Upper lobe of left lung (tissue), 6 donors: ENCODE data around the gene FUCA1. TPM values are rescaled to one million over a fixed set of nuclear protein-coding genes. Genes with fewer than 3 reads are reported as not detected.
"Not testable (repeated sequence)": the region's sequence is repeated elsewhere in the genome, so short reads cannot be mapped to it uniquely, and the experiment has no call there.

Experiments
- ATAC-seq, 2 donors: fragments of 200-7000 bp; cut with Tn5 transposase; one replicate each; pipeline ENCODE4 v1.9.1; 2022; ENCODE audit warnings: mild to moderate bottlenecking in 2 of 2, moderate library complexity in 2 of 2; ENCODE audit not compliant: low FRiP score in 2 of 2
- DNase-seq, 2 donors: peaks; one replicate each; pipeline ENCODE4 v3.0.0-alpha.2; 2019 to 2020
- H3K27ac ChIP-seq, 4 donors: fragments of 200-600 bp; sonication (generic); one replicate each; pipeline ENCODE4 v1.5.1; 2016 to 2019
- H3K27me3 ChIP-seq, 4 donors: fragments of 200-600 bp; sonication (generic); one replicate each; pipeline ENCODE4 v1.5.1; 2017 to 2019
- H3K36me3 ChIP-seq, 4 donors: fragments of 200-600 bp; sonication (generic); one replicate each; pipeline ENCODE4 v1.5.1; 2016 to 2019
- H3K4me1 ChIP-seq, 4 donors: fragments of 200-600 bp; sonication (generic); one replicate each; pipeline ENCODE4 v1.5.1; 2018 to 2019
- H3K4me3 ChIP-seq, 4 donors: fragments of 200-600 bp; sonication (generic); one replicate each; pipeline ENCODE4 v1.5.1; 2017 to 2019; ENCODE audit warnings: mild to moderate bottlenecking in 2 of 4, moderate library complexity in 1 of 4
- H3K9me3 ChIP-seq, 4 donors: fragments of 200-600 bp; sonication (generic); one replicate each; pipeline ENCODE4 v1.5.1; 2018 to 2019
- CTCF ChIP-seq, 6 experiments: fragments of 450-650 bp in 4 of 6; fragments of 200-600 bp in 2 of 6; sonication (generic) in 2 of 6; IDR thresholded peaks; one replicate each; pipeline ENCODE4 v1.5.1; 2016 to 2019; ENCODE audit warnings: antibody characterized with exemption in 6 of 6
- EP300 ChIP-seq, 4 donors: sonication (generic); formaldehyde crosslinking; IDR thresholded peaks; one replicate each; pipeline ENCODE4 v1.5.1; 2017; ENCODE audit warnings: antibody characterized with exemption in 4 of 4, control low read depth in 2 of 4
- POLR2A ChIP-seq, 4 donors: fragments of 450-650 bp; IDR thresholded peaks; one replicate each; pipeline ENCODE4 v1.5.1; 2016 to 2017; ENCODE audit warnings: antibody characterized with exemption in 4 of 4, mild to moderate bottlenecking in 2 of 4
- POLR2AphosphoS5 ChIP-seq, 2 donors: sonication (generic); formaldehyde crosslinking; IDR thresholded peaks; one replicate each; pipeline ENCODE4 v1.5.1; 2017; ENCODE audit warnings: antibody characterized with exemption in 2 of 2
- WGBS, 2 donors: methylation state at CpG; one replicate each; pipeline ENCODE4 v1.1.5; 2017 to 2018; 5-methylcytosine and 5-hydroxymethylcytosine counted together
- total RNA-seq, 6 donors: library from RNA; depleted of rRNA in 4 of 6; stranded (reverse); fragments of >200 nt in 4 of 6; gene quantifications; one replicate each; pipeline versions ENCODE4 v1.1.0 to v1.2.1, GENCODE V29; 2016 to 2021
- donor health status: DM: no; HTN: no; CAD: no; lungs with moderate emphysema.
- donor health status: DM: no; HTN: yes; CAD: no; lungs with severe emphysema.

The FUCA1 gene
- total RNA-seq, 6 donors from 2014 or later, result 22.6 to 70.8 (median 40.5) TPM

- no peaks in the 10 kb centered on the region for H3K36me3 ChIP-seq
- H3K27ac ChIP-seq, result no peak overlapping the region
- 0% methylated on average over 3 to 16 of the region's 21 CpGs for WGBS, 2 donors
- no peak for TF ChIP-seq POLR2AphosphoS5 (IDR thresholded peaks at IDR 0.05)
- TF ChIP-seq CTCF (IDR thresholded peaks at IDR 0.05), result peak in 1 of 6 experiments; percentile 7
- TF ChIP-seq EP300 (IDR thresholded peaks at IDR 0.05), result no peak
- no peak for TF ChIP-seq POLR2A (IDR thresholded peaks at IDR 0.05)
- H3K9me3 ChIP-seq, result no peaks in the 10 kb centered on the region
- H3K27me3 ChIP-seq, result no peaks in the 10 kb centered on the region
- DNase-seq (peak; percentile 78 to 94), ATAC-seq (peak; percentile 94 to 99)
- H3K4me1 ChIP-seq, result peaks cover 6 to 15% (median 9%) of the 10 kb centered on the region in 4 donors
- H3K4me3 ChIP-seq, result peak overlapping the region in 3 of 4 donors; percentile 26 to 46 (median 39)
These were observed 29.7 kb downstream of the FUCA1 start for GRCh38 chr1:23838401-23838866.

GRCh38 chr1:23837908-23838307 lies 30.2 kb downstream of the FUCA1 start:
- peaks cover 6 to 15% (median 9%) of the 10 kb centered on the region in 4 donors for H3K4me1 ChIP-seq
- 11 to 18% methylated on average over 13 of the region's 13 CpGs for WGBS, 2 donors
- peak in 1 of 2 donors; percentile 46 for ATAC-seq
- TF ChIP-seq POLR2AphosphoS5 (IDR thresholded peaks at IDR 0.05) (no peak), POLR2A (IDR thresholded peaks at IDR 0.05) (no peak), EP300 (IDR thresholded peaks at IDR 0.05) (no peak), CTCF (IDR thresholded peaks at IDR 0.05) (no peak)
- H3K27ac ChIP-seq, result no peak overlapping the region
- DNase-seq, result peak in 1 of 2 donors; percentile 40
- no peaks in the 10 kb centered on the region for H3K27me3 ChIP-seq
- H3K9me3 ChIP-seq, result no peaks in the 10 kb centered on the region
- no peaks in the 10 kb centered on the region for H3K36me3 ChIP-seq
- H3K4me3 ChIP-seq, result peak overlapping the region in 3 of 4 donors; percentile 26 to 46 (median 39)

GRCh38 chr1:23836037-23836436 lies 32.1 kb downstream of the FUCA1 start:
- DNase-seq, result no peak
- ATAC-seq, result no peak
- Histone ChIP-seq H3K36me3 (no peaks in the 10 kb centered on the region), H3K4me1 (peaks cover 6 to 15% (median 9%) of the 10 kb centered on the region in 4 donors), H3K4me3 (no peak overlapping the region), H3K27ac (no peak overlapping the region), H3K27me3 (no peaks in the 10 kb centered on the region), H3K9me3 (no peaks in the 10 kb centered on the region)
- WGBS, 2 donors, result 62 to 69% methylated on average over 3 of the region's 3 CpGs
- TF ChIP-seq CTCF (IDR thresholded peaks at IDR 0.05) (no peak), POLR2A (IDR thresholded peaks at IDR 0.05) (no peak), POLR2AphosphoS5 (IDR thresholded peaks at IDR 0.05) (no peak), EP300 (IDR thresholded peaks at IDR 0.05) (no peak)

GRCh38 chr1:23834156-23834555 lies 33.9 kb downstream of the FUCA1 start:
- not testable (repeated sequence) for DNase-seq
- 85% methylated on average over 6 of the region's 6 CpGs for WGBS, 2 donors

DNA sequence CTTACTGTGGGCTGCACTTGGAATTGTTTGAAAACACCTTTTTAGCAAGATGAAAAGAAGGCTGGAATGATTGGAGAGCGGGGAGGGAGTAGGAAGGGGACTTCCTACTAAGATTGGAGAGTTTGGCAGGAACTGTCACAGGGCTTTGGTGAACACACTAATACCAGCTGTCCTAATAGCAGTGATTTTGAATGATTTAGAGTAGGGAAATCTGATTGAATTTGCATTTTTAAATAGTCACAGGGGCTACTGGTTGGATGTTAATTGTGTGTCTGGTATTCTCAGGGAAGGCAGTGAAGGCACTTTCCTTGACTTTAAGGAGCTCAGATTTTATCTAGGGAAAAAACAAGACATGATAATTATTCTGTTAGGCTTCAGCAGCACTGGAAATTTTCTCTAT lies 40.4 kb downstream of the FUCA1 start:
- no peaks in the 10 kb centered on the region for H3K36me3 ChIP-seq
- no peak overlapping the region for H3K27ac ChIP-seq
- no peaks in the 10 kb centered on the region for H3K9me3 ChIP-seq
- TF ChIP-seq POLR2AphosphoS5 (IDR thresholded peaks at IDR 0.05), result no peak
- H3K4me3 ChIP-seq, result no peak overlapping the region
- H3K4me1 ChIP-seq, result peaks cover 7 to 13% (median 9%) of the 10 kb centered on the region in 4 donors
- 77 to 90% methylated on average over 1 of the region's 1 CpG for whole genome bisulfite sequencing, 2 donors
- ATAC-seq (no peak), DNase-seq (no peak)
- no peaks in the 10 kb centered on the region for H3K27me3 ChIP-seq

More at GRCh38 chr1:23834156-23834555, 33.9 kb downstream of the FUCA1 start:
- H3K27ac ChIP-seq, H3K36me3 ChIP-seq, ATAC-seq, H3K4me3 ChIP-seq, H3K9me3 ChIP-seq, H3K27me3 ChIP-seq: not testable (repeated sequence)
- H3K4me1 ChIP-seq, result peaks cover 6 to 15% (median 9%) of the 10 kb centered on the region in 4 donors

GRCh38 chr1:23826590-23826989 lies 41.5 kb downstream of the FUCA1 start:
- H3K4me3 ChIP-seq, H3K9me3 ChIP-seq, H3K36me3 ChIP-seq, ATAC-seq, H3K27me3 ChIP-seq, H3K27ac ChIP-seq, DNase-seq: not testable (repeated sequence)
- H3K4me1 ChIP-seq, result peaks cover 7 to 13% (median 9%) of the 10 kb centered on the region in 4 donors
- 96% methylated on average over 13 of the region's 13 CpGs for WGBS, 2 donors
